Stimulated activated CD4-positive, alpha-beta T cell treated with anti-CD3 and anti-CD28 coated beads, Interleukin-1b, Interleukin-23, amount 100 ng/mL, for 24 hours (primary cell): ENCODE measurements around the gene PRICKLE2.
"Not testable (repeated sequence)": the region's sequence is repeated elsewhere in the genome, so short reads cannot be mapped to it uniquely, and the experiment has no call there.

Source experiments
- DNase-seq, 4 experiments: peaks; one replicate each; pipeline ENCODE4 v3.0.0-alpha.2; 2020; ENCODE audit warnings: low read depth in 4 of 4, low spot score in 1 of 4

Gene PRICKLE2

GRCh38 chr3:64104006-64104405 lies 121.3 kb downstream of the PRICKLE2 start:
- DNase-seq: no peak

DNA sequence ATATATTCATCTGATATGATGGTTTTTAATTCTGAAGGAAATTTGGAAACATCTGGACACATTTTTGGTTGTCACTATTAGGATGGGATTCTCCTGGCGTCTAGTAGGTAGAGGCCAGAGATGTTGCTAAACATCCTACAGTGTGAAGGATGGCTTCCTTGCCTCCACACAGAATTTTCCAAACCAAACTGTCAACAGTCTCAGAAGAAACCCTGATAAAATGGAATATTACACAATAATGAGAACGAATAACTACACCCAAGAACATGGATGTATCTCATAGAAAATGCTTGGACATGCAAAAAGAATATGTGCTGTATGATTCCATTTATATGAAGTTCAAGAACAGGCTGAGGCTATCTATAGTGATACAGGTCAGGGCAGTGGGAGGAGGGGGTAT lies 122.1 kb downstream of the PRICKLE2 start:
- DNase-seq: no peak

DNA sequence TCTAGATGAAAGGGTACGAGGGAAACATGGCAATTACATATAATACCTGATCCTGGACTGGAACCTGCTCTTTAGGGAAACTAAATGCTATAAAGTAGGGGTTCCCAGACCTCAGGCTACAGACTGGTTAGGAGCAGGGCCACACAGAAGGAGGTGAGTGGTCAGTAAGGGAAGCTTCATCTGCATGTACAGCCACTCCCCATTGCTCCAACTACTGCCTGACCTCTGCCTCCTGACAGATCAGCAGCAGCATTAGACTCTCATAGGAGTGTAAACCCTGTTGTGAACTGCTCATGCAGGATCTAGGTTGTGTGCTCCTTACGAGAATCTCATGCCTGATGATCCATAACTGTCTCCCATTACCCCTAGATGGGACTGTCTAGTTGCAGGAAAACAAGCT lies 123.1 kb downstream of the PRICKLE2 start:
- no peak for DNase-seq

GRCh38 chr3:64099316-64099715 lies 126.0 kb downstream of the PRICKLE2 start:
- DNase-seq: no peak

- DNase-seq: no peak
Observed at GRCh38 chr3:64098670-64099069, 126.6 kb downstream of the PRICKLE2 start.

GRCh38 chr3:64097920-64098319 lies 127.3 kb downstream of the PRICKLE2 start:
- DNase-seq: no peak

DNA sequence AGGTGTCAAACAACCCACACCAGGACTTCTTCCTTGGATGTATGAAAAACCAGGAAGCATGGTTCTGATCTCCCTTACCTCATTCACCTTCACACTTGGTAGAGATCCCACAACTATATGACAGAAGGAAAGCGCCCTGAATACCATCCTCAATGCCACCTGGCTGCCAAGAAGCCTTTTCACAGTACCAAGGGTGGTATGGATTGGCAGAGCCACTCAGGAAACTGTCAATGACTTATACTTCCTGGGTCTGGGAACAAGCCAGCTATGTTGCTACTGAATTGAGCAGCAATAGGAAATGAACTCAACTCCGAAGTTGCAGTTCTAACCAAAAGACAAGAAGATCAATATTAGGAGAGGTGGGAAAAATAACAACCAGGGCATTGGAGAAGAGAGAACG lies 129.5 kb downstream of the PRICKLE2 start:
- DNase-seq: no peak

DNA sequence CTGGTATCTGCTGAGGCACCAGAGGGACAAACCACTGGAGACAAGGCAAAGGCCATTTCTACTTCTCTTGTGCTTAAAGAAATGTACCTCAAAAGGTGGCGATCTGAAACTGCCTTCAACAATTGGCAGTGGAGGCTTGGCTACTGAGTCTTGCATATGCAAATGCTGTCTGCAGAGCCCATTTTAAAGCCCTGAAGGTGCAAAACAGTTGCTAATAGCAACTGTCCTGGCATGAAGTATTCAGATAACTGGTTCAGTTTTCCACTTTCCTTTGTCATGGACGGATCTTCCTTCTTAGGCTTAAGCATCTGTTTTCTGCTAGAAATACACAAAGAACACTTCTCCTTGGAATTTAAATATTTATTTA lies 130.6 kb downstream of the PRICKLE2 start:
- no peak for DNase-seq

DNA sequence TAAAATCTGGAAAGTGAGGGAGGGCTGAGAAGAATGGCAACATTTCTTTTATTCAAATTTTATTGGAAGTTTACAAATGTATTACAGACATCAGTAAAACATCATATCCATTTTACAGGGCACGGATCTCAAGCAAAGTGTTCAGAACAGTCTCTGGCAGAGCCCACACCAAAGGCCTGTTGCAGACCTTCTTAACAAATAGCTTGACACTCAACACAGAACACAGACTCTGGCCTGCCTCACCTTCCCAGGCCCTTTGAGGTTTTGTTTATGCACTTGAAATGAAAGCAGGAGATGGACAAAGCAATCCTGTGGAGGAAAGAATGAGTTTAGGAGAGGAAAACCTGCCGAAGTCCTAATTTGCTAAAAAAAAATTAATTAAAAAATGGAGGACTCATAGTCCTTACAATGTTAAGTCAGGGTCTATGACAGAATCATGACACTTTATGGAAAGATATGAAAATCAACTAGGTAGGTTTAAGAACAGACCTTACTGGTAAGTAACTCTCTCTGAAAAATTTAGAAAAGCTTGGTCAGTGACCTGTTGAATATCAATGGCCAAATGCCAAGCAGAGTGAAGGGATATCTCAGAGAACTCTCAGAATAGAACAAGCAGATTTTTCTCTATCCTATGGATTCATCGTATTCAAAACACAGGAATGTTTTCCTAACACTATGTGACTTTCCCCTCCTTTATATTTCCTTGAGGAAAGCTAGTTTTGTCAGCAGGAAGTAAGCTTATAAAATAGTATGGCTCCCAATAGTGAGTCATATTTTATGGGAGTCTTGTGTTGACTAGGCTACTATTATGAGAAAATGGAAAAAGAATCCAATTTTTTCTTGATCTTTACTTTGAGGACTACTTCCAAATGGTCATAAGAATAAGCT lies 131.2 kb downstream of the PRICKLE2 start:
- DNase-seq: no peak

DNA sequence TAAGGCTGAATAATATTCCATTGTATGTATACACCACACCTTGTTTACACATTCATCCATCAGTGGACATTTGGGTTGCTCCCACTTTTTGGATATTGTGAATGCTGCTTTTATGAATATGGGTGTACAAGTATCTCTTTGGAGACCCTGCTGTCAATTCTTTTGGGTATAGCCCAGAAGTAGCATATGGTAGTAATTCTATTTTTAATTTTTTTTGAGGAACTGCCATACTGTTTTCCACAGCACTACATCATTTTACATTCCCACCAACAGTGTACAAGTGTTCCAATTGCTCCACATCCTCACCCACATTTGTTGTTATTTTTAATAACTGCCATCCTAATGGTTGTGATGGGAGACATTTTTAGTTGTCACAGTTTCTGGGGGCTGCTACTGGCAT lies 132.1 kb downstream of the PRICKLE2 start:
- no peak for DNase-seq

GRCh38 chr3:64091501-64091900 lies 133.8 kb downstream of the PRICKLE2 start:
- DNase-seq: no peak

DNA sequence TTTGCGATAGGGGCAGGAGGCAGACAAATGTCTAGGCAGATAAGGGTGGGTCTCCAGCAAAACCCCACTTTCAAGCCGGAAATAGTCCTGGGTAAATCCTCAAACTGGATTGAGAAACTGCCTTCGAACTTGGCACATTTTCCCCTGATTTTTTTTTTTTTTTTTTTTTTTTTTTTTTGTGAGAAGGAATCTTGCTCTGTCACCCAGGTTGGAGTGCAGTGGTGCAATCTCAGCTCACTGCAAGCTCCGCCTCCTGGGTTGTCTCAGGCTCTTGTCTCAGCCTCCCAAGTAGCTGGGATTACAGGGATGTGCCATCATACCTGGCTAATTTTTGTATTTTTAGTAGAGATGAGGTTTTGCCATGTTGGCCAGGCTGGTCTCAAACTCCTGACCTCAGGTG lies 135.9 kb downstream of the PRICKLE2 start:
- not testable (repeated sequence) for DNase-seq

DNA sequence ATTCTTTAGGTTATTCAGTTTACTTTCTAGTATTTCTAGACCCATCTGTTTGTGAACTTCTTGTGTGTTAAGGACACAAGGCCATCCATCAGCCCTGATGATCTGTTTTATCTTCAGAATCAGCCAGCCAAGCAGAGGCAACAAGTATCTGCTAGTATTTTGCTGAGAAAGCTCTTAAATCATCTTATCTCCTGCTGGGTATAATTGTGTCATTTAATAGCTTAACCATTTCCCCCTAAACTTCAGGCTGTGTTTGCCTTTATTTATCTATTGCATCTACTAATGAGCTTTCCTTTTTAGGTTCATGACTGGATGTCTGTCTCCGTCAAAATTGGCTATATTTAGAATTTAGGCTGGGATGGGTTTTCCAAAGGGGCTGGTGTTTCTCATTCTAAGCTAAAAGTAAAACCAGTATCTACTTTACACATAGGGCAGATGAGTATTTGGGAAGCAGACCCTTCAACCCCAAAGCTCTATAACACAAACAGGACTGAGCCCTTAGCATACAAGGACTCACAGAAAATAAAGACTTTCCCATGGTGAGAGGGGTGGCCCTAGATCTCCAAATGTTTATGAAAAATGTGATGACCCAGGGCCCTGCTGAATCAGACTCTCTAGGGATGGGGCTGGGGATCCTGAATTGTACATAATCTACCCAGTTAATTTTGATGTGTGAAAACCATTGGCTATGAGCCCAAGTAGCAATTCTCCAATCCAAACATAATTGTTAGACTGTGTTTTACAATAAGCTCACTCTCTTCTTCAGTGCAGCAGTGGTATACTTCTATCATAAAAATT lies 136.7 kb downstream of the PRICKLE2 start:
- no peak for DNase-seq

GRCh38 chr3:64086479-64087252 lies 138.6 kb downstream of the PRICKLE2 start:
- no peak for DNase-seq

- no peak for DNase-seq
Observed at GRCh38 chr3:64084640-64085039, 140.6 kb downstream of the PRICKLE2 start.

DNA sequence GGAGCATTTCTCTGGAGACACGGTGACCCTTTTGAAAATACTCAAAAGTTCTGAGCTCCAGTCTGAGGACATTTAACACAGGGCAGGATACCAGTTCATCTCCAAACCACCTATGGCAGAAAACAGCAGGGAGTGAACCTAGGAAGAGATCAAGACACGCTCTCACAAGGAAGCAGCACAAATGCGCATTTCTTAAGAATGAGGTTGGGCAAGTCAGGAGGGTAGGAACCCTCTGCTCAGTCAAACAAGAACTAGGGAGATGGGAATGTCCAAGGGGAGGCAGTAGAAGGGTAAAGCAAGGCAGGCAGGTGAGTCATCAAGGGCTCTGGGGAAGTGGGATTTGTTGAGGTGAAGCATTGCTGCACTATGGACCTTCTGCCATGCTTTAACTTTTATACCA lies 141.7 kb downstream of the PRICKLE2 start:
- no peak for DNase-seq

DNA sequence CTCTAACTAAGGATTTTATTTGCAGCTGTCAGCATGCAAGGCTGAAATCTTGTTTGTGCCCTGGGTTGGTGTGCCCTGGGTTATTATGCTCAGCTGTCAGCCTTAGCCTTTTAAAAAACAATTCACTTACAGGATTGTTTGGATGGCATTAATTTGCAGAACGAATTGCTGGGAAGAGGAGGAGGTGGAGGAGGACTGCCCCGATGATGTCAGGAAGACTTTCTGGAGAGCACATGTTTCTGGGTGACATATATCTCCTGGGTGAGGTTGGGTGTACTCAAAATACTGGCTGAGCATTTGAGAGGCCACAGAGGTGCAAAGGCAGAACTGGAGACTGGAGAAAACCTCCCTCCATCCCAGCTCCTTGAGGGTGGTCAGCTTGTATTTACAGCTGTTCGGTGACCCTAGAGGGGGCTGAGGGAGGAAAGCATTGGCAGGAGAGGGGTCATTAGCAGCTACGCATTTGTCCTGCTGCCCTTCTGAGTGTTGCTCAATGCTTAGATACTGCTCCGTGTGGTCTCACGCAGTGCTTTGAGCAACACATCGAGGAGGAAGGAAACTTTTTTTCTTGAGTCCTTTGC lies 142.2 kb downstream of the PRICKLE2 start:
- DNase-seq: no peak

DNA sequence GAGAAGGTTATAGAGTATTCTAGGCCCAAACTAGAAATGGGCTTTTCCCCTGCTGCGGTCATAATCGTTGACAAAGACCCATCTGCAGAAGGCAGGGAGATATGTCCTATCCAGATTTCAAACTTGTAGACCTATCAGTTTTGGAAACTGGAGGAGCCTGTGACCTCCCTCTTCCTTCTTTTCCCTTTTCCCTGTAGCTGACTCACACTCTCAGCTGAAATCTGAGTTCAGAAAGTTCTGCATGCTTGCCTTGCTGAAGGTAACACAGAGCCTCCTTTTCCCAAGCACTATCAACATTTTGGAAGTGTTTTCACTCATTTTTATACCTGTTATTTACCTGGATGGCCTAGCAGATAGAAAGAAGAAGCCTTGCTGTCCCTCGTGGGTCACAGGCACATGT lies 142.9 kb downstream of the PRICKLE2 start:
- no peak for DNase-seq

DNA sequence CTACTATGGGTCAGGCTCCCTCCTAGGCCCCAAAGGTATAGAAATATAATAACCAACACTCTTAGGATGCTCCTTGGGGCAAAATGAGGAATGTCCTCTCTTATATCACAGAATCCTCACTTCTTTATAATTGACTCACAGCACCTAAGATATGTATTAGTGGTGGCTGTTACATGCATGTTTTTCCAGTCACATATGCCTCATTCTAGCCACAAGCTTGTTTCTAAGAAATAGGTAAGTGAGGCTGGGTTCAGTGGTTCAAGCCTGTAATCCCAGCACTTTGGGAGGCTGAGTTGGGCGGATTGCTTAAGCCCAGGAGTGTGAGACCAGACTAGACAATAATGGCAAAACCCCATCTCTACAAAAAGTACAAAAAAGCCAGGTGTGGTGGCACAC lies 144.0 kb downstream of the PRICKLE2 start:
- no peak for DNase-seq

DNA sequence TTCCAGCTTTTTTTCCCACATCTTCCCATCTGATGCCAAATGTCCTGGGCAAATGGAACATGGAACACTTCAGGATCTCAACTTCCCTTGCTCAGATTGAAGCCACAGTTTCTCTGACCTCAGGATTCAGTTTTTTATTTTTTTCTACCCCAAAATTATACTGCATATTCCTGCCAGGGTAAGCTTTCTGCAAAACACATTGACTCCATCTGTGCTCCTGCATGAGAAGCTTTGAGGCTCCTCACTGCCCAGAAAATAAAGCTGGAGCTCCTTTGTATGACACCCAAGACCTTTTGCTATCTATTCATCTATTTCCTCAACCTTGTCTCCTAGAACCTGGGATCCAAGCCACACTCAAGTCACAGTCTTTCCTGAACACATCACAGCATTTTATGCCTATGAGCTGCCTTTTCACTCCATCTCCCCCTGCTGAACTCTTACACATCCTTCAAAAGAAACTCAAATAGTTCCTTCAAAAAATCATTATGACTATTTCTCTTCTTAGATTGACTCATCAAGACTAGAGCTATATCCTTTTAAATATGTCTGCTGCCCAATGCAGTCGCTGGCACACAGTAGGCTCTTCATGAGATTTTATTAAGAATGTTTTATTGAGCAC lies 144.5 kb downstream of the PRICKLE2 start:
- no peak for DNase-seq
